Neural progenitor cell (in vitro differentiated cells): ENCODE results near the gene MICALL2. TPM values are rescaled to one million over a fixed set of nuclear protein-coding genes. Genes with fewer than 3 reads are reported as not detected.

Experiments
- DNase-seq: peaks from one replicate; pipeline ENCODE4 v3.0.0-alpha.2; 2016; ENCODE audit warnings: low spot score
- H2AFZ ChIP-seq: fragments of 200-600 bp; sonication (generic); replicated peaks from 2 replicates; pipeline ENCODE4 v1.6.1; 2016; ENCODE audit warnings: antibody characterized with exemption
- H3F3A ChIP-seq: fragments of 200-600 bp; sonication (generic); 2 replicates; pipeline ENCODE4 v1.6.1; 2016; ENCODE audit warnings: antibody characterized with exemption, low read depth
- H3K27ac ChIP-seq: fragments of 200-600 bp; sonication (generic); 2 replicates; pipeline ENCODE4 v1.5.1; 2016; ENCODE audit warnings: mild to moderate bottlenecking
- H3K27me3 ChIP-seq: fragments of 200-600 bp; sonication (generic); 2 replicates; pipeline ENCODE4 v1.6.1; 2016; ENCODE audit warnings: mild to moderate bottlenecking, moderate library complexity
- H3K36me3 ChIP-seq: fragments of 200-600 bp; sonication (generic); 2 replicates; pipeline ENCODE4 v1.5.1; 2016
- H3K4me1 ChIP-seq: fragments of 200-600 bp; sonication (generic); 2 replicates; pipeline ENCODE4 v1.6.1; 2016; ENCODE audit warnings: mixed run types
- H3K4me2 ChIP-seq: fragments of 200-600 bp; sonication (generic); 2 replicates; pipeline ENCODE4 v1.6.1; 2016
- H3K4me3 ChIP-seq: fragments of 200-600 bp; sonication (generic); 2 replicates; pipeline ENCODE4 v1.5.1; 2016
- H3K79me2 ChIP-seq: fragments of 200-600 bp; sonication (generic); 2 replicates; pipeline ENCODE4 v1.6.1; 2016; ENCODE audit warnings: low read depth
- H3K9ac ChIP-seq: fragments of 200-600 bp; sonication (generic); 2 replicates; pipeline ENCODE4 v1.6.1; 2016
- H3K9me3 ChIP-seq: fragments of 200-600 bp; sonication (generic); 2 replicates; pipeline ENCODE4 v1.5.1; 2016; ENCODE audit warnings: low read depth
- H4K20me1 ChIP-seq: fragments of 200-600 bp; sonication (generic); 2 replicates; pipeline ENCODE4 v1.6.1; 2016; ENCODE audit warnings: low read depth
- H3K27ac Mint-ChIP-seq: 3 replicates; pipeline ENCODE4 v1.8.0; 2021; ENCODE audit warnings: mixed read lengths
- H3K27me3 Mint-ChIP-seq: 2 replicates; pipeline ENCODE4 v1.8.0; 2022; ENCODE audit warnings: low read depth, mild to moderate bottlenecking, inconsistent platforms, moderate library complexity, mixed read lengths; ENCODE audit not compliant: insufficient read depth
- H3K36me3 Mint-ChIP-seq: 3 replicates; pipeline ENCODE4 v1.8.0; 2021; ENCODE audit warnings: mixed read lengths
- H3K4me1 Mint-ChIP-seq: 3 replicates; pipeline ENCODE4 v1.8.0; 2021; ENCODE audit warnings: mixed read lengths
- H3K4me3 Mint-ChIP-seq: 3 replicates; pipeline ENCODE4 v1.8.0; 2021; ENCODE audit warnings: mild to moderate bottlenecking, moderate library complexity, mixed read lengths
- H3K9me3 Mint-ChIP-seq: 3 replicates; pipeline ENCODE4 v1.8.0; 2020; ENCODE audit warnings: mixed read lengths
- EZH2 ChIP-seq: fragments of 200-600 bp; sonication (generic); IDR thresholded peaks from 2 replicates; pipeline ENCODE4 v1.6.1; 2017; ENCODE audit warnings: antibody characterized with exemption, mild to moderate bottlenecking, moderate library complexity
- EZH2phosphoT487 ChIP-seq: fragments of 200-600 bp; sonication (generic); IDR thresholded peaks from 2 replicates; pipeline ENCODE4 v1.6.1; 2017; ENCODE audit warnings: antibody characterized with exemption
- total RNA-seq: library from RNA; depleted of rRNA; stranded (reverse); fragments of >200 nt; gene quantifications from 2 replicates; pipeline ENCODE4 v1.2.3, GENCODE V29; 2015; ENCODE audit warnings: low replicate concordance
- TF ChIP-seq, protein P1 (sequence below): fragments of 200-600 bp; sonication (generic); IDR thresholded peaks from 2 replicates; pipeline ENCODE4 v1.5.1; 2017; ENCODE audit warnings: antibody characterized with exemption, mild to moderate bottlenecking

The MICALL2 gene
- total RNA-seq, 1 donor from 2014 or later: 6.0 TPM

DNA sequence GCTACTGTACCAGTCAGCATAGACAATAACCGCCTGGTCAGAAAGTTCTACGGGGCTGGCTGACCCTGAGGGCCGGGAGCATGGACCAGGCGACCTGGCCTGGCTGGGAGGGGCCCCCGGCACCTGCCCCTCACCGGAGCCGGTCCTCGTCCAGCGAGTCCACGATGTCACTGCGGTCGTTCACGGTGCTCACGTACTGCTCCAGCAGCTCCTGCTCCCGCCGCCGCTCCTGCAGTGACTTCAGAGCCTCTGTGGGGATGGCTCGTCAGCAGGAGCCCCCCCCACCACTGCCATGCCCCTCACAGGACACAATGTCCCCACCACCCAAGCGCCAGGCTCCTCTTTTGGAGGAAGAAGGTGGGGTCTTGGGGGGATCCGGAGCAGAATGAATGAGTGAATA, 22.7 kb downstream of the MICALL2 start:
- Histone ChIP-seq H3K4me1 (no peaks in the 10 kb centered on the region), H3F3A (peaks cover 10% of the 10 kb centered on the region), H3K9ac (no peak overlapping the region), H3K27me3 (no peaks in the 10 kb centered on the region), H3K27ac (no peak overlapping the region), H2AFZ (no peak overlapping the region), H3K4me3 (no peak overlapping the region), H3K9me3 (no peaks in the 10 kb centered on the region), H3K4me2 (no peak overlapping the region), H3K79me2 (no peaks in the 10 kb centered on the region), H3K36me3 (no peaks in the 10 kb centered on the region), H4K20me1 (no peaks in the 10 kb centered on the region)
- Mint-ChIP-seq H3K4me1 (peaks cover 2% of the 10 kb centered on the region), H3K9me3 (peaks cover 2% of the 10 kb centered on the region), H3K36me3 (no peaks in the 10 kb centered on the region), H3K27ac (no peak overlapping the region), H3K4me3 (no peak overlapping the region), H3K27me3 (peaks cover 4% of the 10 kb centered on the region)
- TF ChIP-seq EZH2phosphoT487 (no peak), EZH2 (no peak)
- TF ChIP-seq, protein P1, sequence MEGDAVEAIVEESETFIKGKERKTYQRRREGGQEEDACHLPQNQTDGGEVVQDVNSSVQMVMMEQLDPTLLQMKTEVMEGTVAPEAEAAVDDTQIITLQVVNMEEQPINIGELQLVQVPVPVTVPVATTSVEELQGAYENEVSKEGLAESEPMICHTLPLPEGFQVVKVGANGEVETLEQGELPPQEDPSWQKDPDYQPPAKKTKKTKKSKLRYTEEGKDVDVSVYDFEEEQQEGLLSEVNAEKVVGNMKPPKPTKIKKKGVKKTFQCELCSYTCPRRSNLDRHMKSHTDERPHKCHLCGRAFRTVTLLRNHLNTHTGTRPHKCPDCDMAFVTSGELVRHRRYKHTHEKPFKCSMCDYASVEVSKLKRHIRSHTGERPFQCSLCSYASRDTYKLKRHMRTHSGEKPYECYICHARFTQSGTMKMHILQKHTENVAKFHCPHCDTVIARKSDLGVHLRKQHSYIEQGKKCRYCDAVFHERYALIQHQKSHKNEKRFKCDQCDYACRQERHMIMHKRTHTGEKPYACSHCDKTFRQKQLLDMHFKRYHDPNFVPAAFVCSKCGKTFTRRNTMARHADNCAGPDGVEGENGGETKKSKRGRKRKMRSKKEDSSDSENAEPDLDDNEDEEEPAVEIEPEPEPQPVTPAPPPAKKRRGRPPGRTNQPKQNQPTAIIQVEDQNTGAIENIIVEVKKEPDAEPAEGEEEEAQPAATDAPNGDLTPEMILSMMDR: no peak
- no peak for DNase-seq

- H3K4me2 ChIP-seq: no peak overlapping the region
- no peak overlapping the region for H3K27ac ChIP-seq
- Mint-ChIP-seq H3K9me3 (peaks cover 2% of the 10 kb centered on the region), H3K4me3 (no peak overlapping the region), H3K36me3 (no peaks in the 10 kb centered on the region), H3K27me3 (peaks cover 6% of the 10 kb centered on the region), H3K4me1 (peaks cover 2% of the 10 kb centered on the region), H3K27ac (no peak overlapping the region)
- H3K4me1 ChIP-seq: no peaks in the 10 kb centered on the region
- TF ChIP-seq, protein P1: no peak
- TF ChIP-seq EZH2: no peak
- no peak for TF ChIP-seq EZH2phosphoT487
- H3K79me2 ChIP-seq: no peaks in the 10 kb centered on the region
- H3K36me3 ChIP-seq: no peaks in the 10 kb centered on the region
- no peaks in the 10 kb centered on the region for H3K27me3 ChIP-seq
- no peaks in the 10 kb centered on the region for H4K20me1 ChIP-seq
- H3F3A ChIP-seq: peaks cover 10% of the 10 kb centered on the region
- no peak for DNase-seq
- H3K4me3 ChIP-seq: no peak overlapping the region
- H3K9me3 ChIP-seq: no peaks in the 10 kb centered on the region
- H3K9ac ChIP-seq: no peak overlapping the region
- H2AFZ ChIP-seq: no peak overlapping the region
Measured at GRCh38 chr7:1434891-1435670, 24.2 kb downstream of the MICALL2 start.

- peaks cover 2% of the 10 kb centered on the region for H3K4me1 Mint-ChIP-seq
- Histone ChIP-seq H3K36me3 (no peaks in the 10 kb centered on the region), H3F3A (peaks cover 3% of the 10 kb centered on the region), H3K4me1 (no peaks in the 10 kb centered on the region), H3K4me3 (no peak overlapping the region), H4K20me1 (no peaks in the 10 kb centered on the region), H3K27me3 (no peaks in the 10 kb centered on the region), H3K4me2 (no peak overlapping the region), H3K9me3 (no peaks in the 10 kb centered on the region), H3K79me2 (no peaks in the 10 kb centered on the region), H2AFZ (no peak overlapping the region), H3K9ac (no peak overlapping the region), H3K27ac (no peak overlapping the region)
- no peak for DNase-seq
- no peak overlapping the region for H3K27ac Mint-ChIP-seq
- peaks cover 5% of the 10 kb centered on the region for H3K27me3 Mint-ChIP-seq
- no peak for TF ChIP-seq EZH2
- no peak for TF ChIP-seq EZH2phosphoT487
- TF ChIP-seq, protein P1: no peak
- no peaks in the 10 kb centered on the region for H3K36me3 Mint-ChIP-seq
- peaks cover 2% of the 10 kb centered on the region for H3K9me3 Mint-ChIP-seq
- H3K4me3 Mint-ChIP-seq: no peak overlapping the region
Measured at GRCh38 chr7:1434165-1434718, 25.0 kb downstream of the MICALL2 start.
